ENCODE data around the gene RRBP1. TPM values are rescaled to one million over a fixed set of nuclear protein-coding genes. Genes with fewer than 3 reads are reported as not detected.

Gene RRBP1
- total and polyA plus RNA-seq, 4 donors, result 53.2 to 89.2 (median 56.7) TPM

GRCh38 chr20:17571153-17571527 is 110.9 kb downstream of the RRBP1 start:
- 0% methylated on average over 2 of the region's 6 CpGs for WGBS (ENCODE audit: insufficient coverage)
- peak overlapping the region; percentile 87 for H3K4me3 ChIP-seq (ENCODE audit: low read depth, low read length)
- H3K27me3 ChIP-seq (ENCODE audit: control insufficient read depth, insufficient read depth, low read length), result no peaks in the 10 kb centered on the region
- no peaks in the 10 kb centered on the region for H3K36me3 ChIP-seq (ENCODE audit: control insufficient read depth, insufficient read depth, low read length)
- peaks cover 5% of the 10 kb centered on the region for H3K4me1 ChIP-seq (ENCODE audit: control insufficient read depth, insufficient read depth, low read length)
- H3K27ac ChIP-seq (ENCODE audit: low read depth, low read length), result no peak overlapping the region
- peak in 2 of 6 donors; percentile 14 to 45 for DNase-seq (ENCODE audit: low read depth in 4 of 6, low spot score in 6 of 6)
- H3K9me3 ChIP-seq (ENCODE audit: control insufficient read depth, insufficient read depth, low read length), result no peaks in the 10 kb centered on the region

GRCh38 chr20:17570347-17571152 is 111.5 kb downstream of the RRBP1 start:
- peaks cover 5% of the 10 kb centered on the region for H3K4me1 ChIP-seq (ENCODE audit: control insufficient read depth, insufficient read depth, low read length)
- DNase-seq (ENCODE audit: low read depth in 4 of 6, low spot score in 6 of 6), result peak in 5 of 6 donors; percentile 43 to 86 (median 62)
- under 1% methylated on average over 40 of the region's 43 CpGs for WGBS (ENCODE audit: insufficient coverage)

GRCh38 chr20:17569616-17570346 is 112.3 kb downstream of the RRBP1 start, which contains the start of gene DSTN:
DSTN (plus strand) TSS chr20:17570075; CDS start chr20:17570209, 134 bp downstream.
- peak in 5 of 6 donors; percentile 81 to 97 (median 88) for DNase-seq (ENCODE audit: low read depth in 4 of 6, low spot score in 6 of 6)
- peaks cover 5% of the 10 kb centered on the region for H3K4me1 ChIP-seq (ENCODE audit: control insufficient read depth, insufficient read depth, low read length)
- H3K4me3 ChIP-seq (ENCODE audit: low read depth, low read length), result peak within 1 kb of the TSS; percentile 87
- H3K27ac ChIP-seq (ENCODE audit: low read depth, low read length), result peak within 1 kb of the TSS; percentile 92
- under 1% methylated on average over 59 of the region's 70 CpGs for WGBS (ENCODE audit: insufficient coverage)
- no peaks in the 10 kb centered on the region for H3K36me3 ChIP-seq (ENCODE audit: control insufficient read depth, insufficient read depth, low read length)
- no peaks in the 10 kb centered on the region for H3K9me3 ChIP-seq (ENCODE audit: control insufficient read depth, insufficient read depth, low read length)
- H3K27me3 ChIP-seq (ENCODE audit: control insufficient read depth, insufficient read depth, low read length), result no peaks in the 10 kb centered on the region

More at GRCh38 chr20:17570347-17571152, 111.5 kb downstream of the RRBP1 start:
- Histone ChIP-seq H3K36me3 (ENCODE audit: control insufficient read depth, insufficient read depth, low read length) (no peaks in the 10 kb centered on the region), H3K27me3 (ENCODE audit: control insufficient read depth, insufficient read depth, low read length) (no peaks in the 10 kb centered on the region), H3K27ac (ENCODE audit: low read depth, low read length) (peak overlapping the region; percentile 92), H3K4me3 (ENCODE audit: low read depth, low read length) (peak overlapping the region; percentile 87), H3K9me3 (ENCODE audit: control insufficient read depth, insufficient read depth, low read length) (no peaks in the 10 kb centered on the region)

- 1% methylated on average over 32 of the region's 38 CpGs for WGBS (ENCODE audit: insufficient coverage)
- H3K4me1 ChIP-seq (ENCODE audit: control insufficient read depth, insufficient read depth, low read length), result peaks cover 5% of the 10 kb centered on the region
- H3K27ac ChIP-seq (ENCODE audit: low read depth, low read length), result peak overlapping the region; percentile 92
Measured at GRCh38 chr20:17568972-17569521, 113.0 kb downstream of the RRBP1 start.

DNA sequence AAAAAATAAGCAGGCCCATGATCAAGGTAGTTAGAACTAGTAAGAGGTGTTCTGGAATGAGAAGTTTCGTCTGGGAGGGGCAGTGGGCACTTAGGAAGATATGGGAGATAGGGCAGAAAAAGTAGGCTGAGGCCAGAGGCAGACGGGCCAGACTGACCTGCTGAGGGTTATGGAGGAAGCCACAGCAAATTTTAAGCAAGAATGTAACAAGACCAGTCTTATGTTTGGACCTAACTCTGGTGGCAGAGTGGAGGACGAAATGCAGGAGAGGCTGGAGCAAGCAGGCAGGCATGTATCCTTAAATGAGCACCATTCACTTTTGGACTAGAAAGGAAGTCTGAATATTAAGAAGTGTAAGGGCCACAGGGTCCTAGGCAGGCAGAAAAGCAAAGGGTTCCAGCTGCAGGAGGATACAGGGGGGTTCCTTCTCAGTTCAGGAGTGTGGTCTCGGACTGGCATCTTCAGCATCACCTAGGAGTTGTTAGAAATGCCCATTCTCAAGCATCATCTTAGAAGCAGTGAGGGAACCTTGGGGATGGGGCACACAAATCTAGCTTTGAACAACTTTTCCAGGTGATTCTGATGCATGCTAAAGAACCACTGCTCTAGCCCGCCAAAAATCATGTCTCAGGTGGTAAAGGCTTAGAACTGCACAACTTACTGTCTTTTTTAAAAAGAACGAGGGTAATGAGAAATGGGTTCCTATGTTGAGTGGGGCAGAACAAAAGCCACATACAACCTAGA is 113.8 kb downstream of the RRBP1 start:
- Histone ChIP-seq H3K27ac (ENCODE audit: low read depth, low read length) (peak overlapping the region; percentile 92), H3K36me3 (ENCODE audit: control insufficient read depth, insufficient read depth, low read length) (no peaks in the 10 kb centered on the region), H3K27me3 (ENCODE audit: control insufficient read depth, insufficient read depth, low read length) (no peaks in the 10 kb centered on the region), H3K9me3 (ENCODE audit: control insufficient read depth, insufficient read depth, low read length) (no peaks in the 10 kb centered on the region), H3K4me3 (ENCODE audit: low read depth, low read length) (peak overlapping the region; percentile 87), H3K4me1 (ENCODE audit: control insufficient read depth, insufficient read depth, low read length) (peaks cover 5% of the 10 kb centered on the region)
- WGBS (ENCODE audit: insufficient coverage), result 90% methylated on average over 3 of the region's 6 CpGs
- no peak for DNase-seq (ENCODE audit: low read depth in 4 of 6, low spot score in 6 of 6)

More at GRCh38 chr20:17568972-17569521, 113.0 kb downstream of the RRBP1 start:
- H3K9me3 ChIP-seq (ENCODE audit: control insufficient read depth, insufficient read depth, low read length), result no peaks in the 10 kb centered on the region
- peak overlapping the region; percentile 87 for H3K4me3 ChIP-seq (ENCODE audit: low read depth, low read length)
- no peaks in the 10 kb centered on the region for H3K27me3 ChIP-seq (ENCODE audit: control insufficient read depth, insufficient read depth, low read length)
- peak in 4 of 6 donors; percentile 38 to 78 (median 54) for DNase-seq (ENCODE audit: low read depth in 4 of 6, low spot score in 6 of 6)
- H3K36me3 ChIP-seq (ENCODE audit: control insufficient read depth, insufficient read depth, low read length), result no peaks in the 10 kb centered on the region

DNA sequence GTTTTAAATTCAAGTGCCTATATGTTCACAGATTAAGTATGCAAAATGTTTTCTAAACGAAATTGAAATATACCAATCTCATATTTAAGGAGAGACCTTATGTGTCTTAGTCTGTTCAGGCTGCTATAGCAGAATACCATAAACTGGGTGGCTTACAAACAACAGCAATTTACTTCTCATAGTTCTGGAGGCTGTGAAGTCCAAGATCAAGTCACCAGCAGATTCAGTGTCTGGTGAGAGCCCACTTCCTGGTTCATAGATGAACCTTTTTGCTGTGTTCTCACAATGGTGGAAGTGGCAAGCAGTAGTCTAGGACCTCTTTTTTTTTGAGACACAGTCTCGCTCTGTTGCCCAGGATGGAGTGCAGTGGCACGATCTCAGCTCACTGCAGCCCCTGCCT is 115.7 kb downstream of the RRBP1 start:
- Histone ChIP-seq H3K36me3 (ENCODE audit: control insufficient read depth, insufficient read depth, low read length) (no peaks in the 10 kb centered on the region), H3K4me1 (ENCODE audit: control insufficient read depth, insufficient read depth, low read length) (peaks cover 5% of the 10 kb centered on the region), H3K9me3 (ENCODE audit: control insufficient read depth, insufficient read depth, low read length) (no peaks in the 10 kb centered on the region), H3K27ac (ENCODE audit: low read depth, low read length) (no peak overlapping the region), H3K27me3 (ENCODE audit: control insufficient read depth, insufficient read depth, low read length) (no peaks in the 10 kb centered on the region), H3K4me3 (ENCODE audit: low read depth, low read length) (no peak overlapping the region)
- WGBS (ENCODE audit: insufficient coverage), result 96% methylated on average over 2 of the region's 3 CpGs
- no peak for DNase-seq (ENCODE audit: low read depth in 4 of 6, low spot score in 6 of 6)

GRCh38 chr20:17565169-17565845 is 116.7 kb downstream of the RRBP1 start:
- H3K9me3 ChIP-seq (ENCODE audit: control insufficient read depth, insufficient read depth, low read length), result no peaks in the 10 kb centered on the region
- no peak for DNase-seq (ENCODE audit: low read depth in 4 of 6, low spot score in 6 of 6)
- peaks cover 5% of the 10 kb centered on the region for H3K4me1 ChIP-seq (ENCODE audit: control insufficient read depth, insufficient read depth, low read length)
- H3K36me3 ChIP-seq (ENCODE audit: control insufficient read depth, insufficient read depth, low read length), result no peaks in the 10 kb centered on the region
- H3K4me3 ChIP-seq (ENCODE audit: low read depth, low read length), result no peak overlapping the region
- no peak overlapping the region for H3K27ac ChIP-seq (ENCODE audit: low read depth, low read length)
- H3K27me3 ChIP-seq (ENCODE audit: control insufficient read depth, insufficient read depth, low read length), result no peaks in the 10 kb centered on the region
- WGBS (ENCODE audit: insufficient coverage), result no CpG with 5 or more reads among the region's 4 CpGs

All from spinal cord (tissue), 10 donors.